PFSK-1 (cell line): ENCODE measurements around the gene SLC35D3.

Source experiments
- FOXP2 ChIP-seq: optimal IDR thresholded peaks from 2 replicates; pipeline ENCODE3; 2011; ENCODE audit warnings: borderline replicate concordance, control low read depth, inconsistent platforms; ENCODE audit not compliant: insufficient read depth; ENCODE audit errors: extremely low read length, extremely low read depth
- POLR2AphosphoS5 ChIP-seq: IDR thresholded peaks from 2 replicates; pipeline ENCODE4 v1.6.1; 2012; ENCODE audit warnings: low read depth, mild to moderate bottlenecking, control low read depth, low read length, moderate library complexity
- REST ChIP-seq, 2 experiments: IDR thresholded peaks; 2 replicates each; pipeline versions ENCODE4 v1.6.1 to v1.8.0; 2011 to 2012; ENCODE audit warnings: low read depth in 2 of 2, low read length in 2 of 2, control low read depth in 1 of 2, inconsistent platforms in 1 of 2, mild to moderate bottlenecking in 1 of 2, moderate library complexity in 1 of 2; ENCODE audit not compliant: insufficient read depth in 1 of 2
- SIN3A ChIP-seq: IDR thresholded peaks from 2 replicates; pipeline ENCODE4 v1.6.1; 2012; ENCODE audit warnings: mild to moderate bottlenecking, low read length, moderate library complexity, borderline replicate concordance; ENCODE audit not compliant: insufficient read depth
- TAF1 ChIP-seq: IDR thresholded peaks from 2 replicates; pipeline ENCODE4 v1.6.1; 2012; ENCODE audit warnings: low read length, control low read depth, borderline replicate concordance; ENCODE audit not compliant: insufficient read depth

Gene SLC35D3

GRCh38 chr6:136962661-136963060, 40.6 kb downstream of the SLC35D3 start:
- TF ChIP-seq FOXP2 (no peak), REST (IDR thresholded peaks at IDR 0.05; ENCODE audit: insufficient read depth in 1 of 2, low read depth in 2 of 2, low read length in 2 of 2) (0 out of 4 replicates have a peak, but pooled peaks of 1 of the 2 experiments have one; percentile 19)

- TF ChIP-seq REST (IDR thresholded peaks at IDR 0.05; ENCODE audit: insufficient read depth in 1 of 2, low read depth in 2 of 2, low read length in 2 of 2) (no peak), SIN3A (no peak), TAF1 (no peak), POLR2AphosphoS5 (no peak), FOXP2 (no peak)
Observed at GRCh38 chr6:136963259-136963658, 41.2 kb downstream of the SLC35D3 start.

- no peak for TF ChIP-seq FOXP2
- TF ChIP-seq REST (IDR thresholded peaks at IDR 0.05; ENCODE audit: insufficient read depth in 1 of 2, low read depth in 2 of 2, low read length in 2 of 2): no peak
- no peak for TF ChIP-seq SIN3A
- TF ChIP-seq TAF1: no peak
- TF ChIP-seq POLR2AphosphoS5: no peak
Observed at GRCh38 chr6:136964398-136964797, 42.3 kb downstream of the SLC35D3 start.

- TF ChIP-seq REST (IDR thresholded peaks at IDR 0.05; ENCODE audit: insufficient read depth in 1 of 2, low read depth in 2 of 2, low read length in 2 of 2): peak; percentile 65 to 87; a peak in 3 of 4 replicates
- no peak for TF ChIP-seq SIN3A
- no peak for TF ChIP-seq TAF1
Observed at GRCh38 chr6:136967876-136968752, 46.0 kb downstream of the SLC35D3 start.
